K562 (cell line): ENCODE results near the gene CNBD2. TPM values are rescaled to one million over a fixed set of nuclear protein-coding genes. Genes with fewer than 3 reads are reported as not detected.

Experiments
- CC2D1A ChIP-seq: fragments of 450-650 bp; IDR thresholded peaks from 2 replicates; pipeline ENCODE4 v1.6.1; 2017; ENCODE audit warnings: mild to moderate bottlenecking
- CHD7 ChIP-seq: fragments of 200-600 bp; sonication (generic); IDR thresholded peaks from one replicate; pipeline ENCODE4 v1.6.1; 2012; ENCODE audit warnings: mild to moderate bottlenecking, low read depth, low read length, inconsistent platforms
- CREB1 ChIP-seq, 2 experiments: sonication (generic) in 1 of 2; formaldehyde crosslinking in 1 of 2; IDR thresholded peaks; 2 replicates each; pipeline versions ENCODE4 v1.6.1 to v1.8.0; 2012 to 2022; ENCODE audit warnings: inconsistent platforms in 1 of 2, mild to moderate bottlenecking in 1 of 2, missing genetic modification reagents in 1 of 2, moderate library complexity in 1 of 2
- MTF1 ChIP-seq: fragments of 250-450 bp; sonication (Bioruptor Pico); IDR thresholded peaks from 2 replicates; pipeline ENCODE4 v1.9.0; 2021; ENCODE audit warnings: moderate library complexity, mild to moderate bottlenecking, inconsistent platforms, borderline replicate concordance
- PHTF2 ChIP-seq: fragments of 250-450 bp; sonication (Bioruptor Pico); IDR thresholded peaks from 2 replicates; pipeline ENCODE4 v1.5.0; 2021; ENCODE audit warnings: mild to moderate bottlenecking
- POLR2H ChIP-seq: IDR thresholded peaks from 2 replicates; pipeline ENCODE4 v1.6.1; 2016; ENCODE audit warnings: missing genetic modification characterization, low read depth, mild to moderate bottlenecking, control low read depth, missing compliant biosample characterization, moderate library complexity
- SIN3A ChIP-seq, 2 experiments: fragments of 150-350 bp in 1 of 2; IDR thresholded peaks; 2 replicates each; pipeline ENCODE4 v1.6.1; 2011 to 2016; ENCODE audit warnings: borderline replicate concordance in 2 of 2, low read depth in 2 of 2, low read length in 2 of 2, mild to moderate bottlenecking in 2 of 2, moderate library complexity in 2 of 2; ENCODE audit not compliant: control insufficient read depth in 1 of 2
- STAG1 ChIP-seq: sonication (generic); formaldehyde crosslinking; IDR thresholded peaks from 2 replicates; pipeline ENCODE4 v1.5.0; 2020; ENCODE audit warnings: missing genetic modification reagents, borderline replicate concordance
- ZNF277 ChIP-seq: fragments of 250-450 bp; sonication (Bioruptor Pico); IDR thresholded peaks from 2 replicates; pipeline ENCODE4 v1.8.0; 2022; ENCODE audit warnings: inconsistent platforms, mild to moderate bottlenecking, moderate library complexity, borderline replicate concordance
- ZNF316 ChIP-seq: fragments of 450-650 bp; IDR thresholded peaks from 2 replicates; pipeline ENCODE4 v1.6.1; 2016
- ZNF639 ChIP-seq, 2 experiments: fragments of 200-800 bp in 1 of 2; sonication (Bioruptor generic) in 1 of 2; sonication (generic) in 1 of 2; formaldehyde crosslinking in 1 of 2; IDR thresholded peaks in 1 of 2; conservative IDR thresholded peaks in 1 of 2; 2 replicates each; pipeline versions ENCODE4 v1.5.0 to v1.6.1; 2016 to 2020; ENCODE audit warnings: missing compliant biosample characterization in 1 of 2, missing genetic modification characterization in 1 of 2, missing genetic modification reagents in 1 of 2
- polyA plus RNA-seq, 8 experiments: library from polyadenylated mRNA; depleted of rRNA in 4 of 8; stranded (reverse) in 5 of 8; unstranded in 3 of 8; fragments of >200 nt; fragmentation: Nextera tagmentation in 2 of 8; fragmentation: Illumina TruSeq in 1 of 8; extraction: Ambion mirVana in 2 of 8; extraction: Trizol in 1 of 8; gene quantifications; 2 replicates each; pipeline versions ENCODE4 v1.2.1 to v1.2.3, GENCODE V29; 2011 to 2014; ENCODE audit warnings: inconsistent platforms in 1 of 8, missing spikeins in 1 of 8
- total RNA-seq, 7 experiments: library from RNA; depleted of rRNA in 6 of 7; stranded (reverse); fragments of >200 nt in 6 of 7; fragmentation: Illumina TruSeq in 2 of 7; extraction: Trizol in 2 of 7; gene quantifications; 2 replicates each; pipeline versions ENCODE4 v1.2.1 to v1.2.3, GENCODE V29; 2011 to 2021; ENCODE audit warnings: low replicate concordance in 1 of 7

Gene CNBD2
- total and polyA plus RNA-seq, 9 of the 15 experiments (the other 6 are each of a cell fraction or from before 2014, with no cell fraction given): 3.2 to 17.5 (median 5.3) TPM

- TF ChIP-seq ZNF639 (CRISPR knock-in tag; conservative IDR thresholded peaks at IDR 0.05 in 1 of 2, IDR thresholded peaks at IDR 0.05 in 1 of 2) (peak in 1 of 2 experiments; percentile 84; a peak in 2 of 4 replicates), CREB1 (IDR thresholded peaks at IDR 0.05) (0 out of 2 replicates have a peak, but pooled peaks have one; percentile 25), CREB1 (CRISPR knock-in tag; IDR thresholded peaks at IDR 0.05) (peak; percentile 13; the same call in 1 of the 2 replicates), SIN3A (IDR thresholded peaks at IDR 0.05; ENCODE audit: borderline replicate concordance in 2 of 2, control insufficient read depth in 1 of 2, low read depth in 2 of 2, low read length in 2 of 2) (peak; percentile 78; a peak in 2 of 4 replicates), ZNF277 (CRISPR knock-in tag) (no peak), POLR2H (tag) (peak; percentile 92), PHTF2 (no peak), CC2D1A (no peak), CHD7 (no peak), STAG1 (CRISPR knock-in tag) (no peak), MTF1 (CRISPR knock-in tag) (no peak), ZNF316 (peak; percentile 87)
These were observed 82.3 kb downstream of the CNBD2 start (continued) for GRCh38 chr20:36050436-36051317.
